Measurements from ENCODE around the gene NFS1.

- no peak for TF ChIP-seq SIN3A (conservative IDR thresholded peaks at IDR 0.05 in 1 of 2, IDR thresholded peaks at IDR 0.05 in 1 of 2; ENCODE audit: low read depth in 1 of 2, low read length in 2 of 2)
- TF ChIP-seq RAD21 (IDR thresholded peaks at IDR 0.05 in 1 of 2, conservative IDR thresholded peaks at IDR 0.05 in 1 of 2; ENCODE audit: low read depth in 2 of 2, low read length in 2 of 2) = no peak
- TF ChIP-seq ZNF274 (IDR thresholded peaks at IDR 0.05; ENCODE audit: borderline replicate concordance, extremely low read depth, low read length) = no peak
- no peak for TF ChIP-seq CBX5 (IDR thresholded peaks at IDR 0.05; ENCODE audit: low read depth, low read length)
- no peak for TF ChIP-seq EZH2 (IDR thresholded peaks at IDR 0.05; ENCODE audit: low read depth, low read length, severe bottlenecking)
- no peak for TF ChIP-seq HDAC2 (IDR thresholded peaks at IDR 0.05; ENCODE audit: borderline replicate concordance in 1 of 2, low read depth in 2 of 2, low read length in 2 of 2)
- TF ChIP-seq MAFK (IDR thresholded peaks at IDR 0.05; ENCODE audit: low read depth, low read length) = no peak
- TF ChIP-seq POLR2AphosphoS5 (IDR thresholded peaks at IDR 0.05; ENCODE audit: low read depth, low read length) = no peak; the same call in 1 of the 2 replicates
Observed at GRCh38 chr20:35715652-35716051, 16.5 kb upstream of the NFS1 start.
